Keratinocyte (primary cell): ENCODE data around the gene FGGY. TPM values are rescaled to one million over a fixed set of nuclear protein-coding genes. Genes with fewer than 3 reads are reported as not detected.

Source experiments
- DNase-seq: peaks from one replicate; pipeline ENCODE4 v3.0.0-alpha.2; 2011; ENCODE audit warnings: low read depth, missing footprints, low spot score
- FAIRE-seq: peaks from 2 replicates; lab custom pipeline; 2011; peaks lifted over from hg19 to GRCh38; lab: Jason Lieb, UNC
- H2AFZ ChIP-seq: 2 replicates; pipeline ENCODE4 v1.6.0; 2012; ENCODE audit warnings: low read length, control low read depth, inconsistent platforms; ENCODE audit not compliant: control insufficient read depth
- H3K27ac ChIP-seq: 2 replicates; pipeline ENCODE4 v1.5.1; 2011; ENCODE audit warnings: low read length; ENCODE audit not compliant: control insufficient read depth, insufficient read depth
- H3K27me3 ChIP-seq: 3 replicates; pipeline ENCODE4 v1.6.0; 2011; ENCODE audit warnings: low read length; ENCODE audit not compliant: control insufficient read depth, insufficient read depth; ENCODE audit errors: extremely low read depth
- H3K36me3 ChIP-seq, 2 experiments: 2 replicates in 1 of 2; 3 replicates in 1 of 2; pipeline ENCODE4 v1.5.1; 2011; ENCODE audit warnings: low read length in 2 of 2, mild to moderate bottlenecking in 1 of 2; ENCODE audit not compliant: control insufficient read depth in 2 of 2, insufficient read depth in 2 of 2; ENCODE audit errors: extremely low read depth in 1 of 2
- H3K4me1 ChIP-seq: 3 replicates; pipeline ENCODE4 v1.5.1; 2011; ENCODE audit warnings: low read length; ENCODE audit not compliant: control insufficient read depth, insufficient read depth; ENCODE audit errors: extremely low read depth
- H3K4me2 ChIP-seq: 3 replicates; pipeline ENCODE4 v1.6.0; 2011; ENCODE audit warnings: low read depth, low read length; ENCODE audit not compliant: control insufficient read depth, insufficient read depth; ENCODE audit errors: extremely low read depth
- H3K4me3 ChIP-seq, 3 experiments: fragments of 200-600 bp in 1 of 3; sonication (generic) in 1 of 3; 2 replicates in 2 of 3; 3 replicates in 1 of 3; pipeline ENCODE4 v1.5.1; 2011 to 2016; ENCODE audit warnings: low read length in 3 of 3, mild to moderate bottlenecking in 3 of 3, control low read depth in 2 of 3, inconsistent platforms in 1 of 3, low read depth in 1 of 3, mixed read lengths in 1 of 3, mixed run types in 1 of 3, moderate library complexity in 1 of 3; ENCODE audit not compliant: control insufficient read depth in 2 of 3, insufficient read depth in 2 of 3; ENCODE audit errors: extremely low read depth in 1 of 3
- H3K79me2 ChIP-seq: 2 replicates; pipeline ENCODE4 v1.6.0; 2012; ENCODE audit warnings: low read length; ENCODE audit not compliant: control insufficient read depth, insufficient read depth
- H3K9ac ChIP-seq: 3 replicates; pipeline ENCODE4 v1.6.0; 2011; ENCODE audit warnings: low read length; ENCODE audit not compliant: control insufficient read depth, insufficient read depth; ENCODE audit errors: extremely low read depth
- H3K9me1 ChIP-seq: 3 replicates; pipeline ENCODE4 v1.6.0; 2011; ENCODE audit warnings: low read length; ENCODE audit not compliant: control insufficient read depth, insufficient read depth; ENCODE audit errors: extremely low read depth
- H3K9me3 ChIP-seq: 2 replicates; pipeline ENCODE4 v1.5.1; 2012; ENCODE audit warnings: low read depth, low read length; ENCODE audit not compliant: control insufficient read depth
- H4K20me1 ChIP-seq: 3 replicates; pipeline ENCODE4 v1.6.0; 2011; ENCODE audit warnings: low read length; ENCODE audit not compliant: control insufficient read depth, insufficient read depth; ENCODE audit errors: extremely low read depth
- CTCF ChIP-seq, 3 experiments: IDR thresholded peaks in 1 of 3; conservative IDR thresholded peaks in 1 of 3; optimal IDR thresholded peaks in 1 of 3; 2 replicates in 2 of 3; 3 replicates in 1 of 3; pipeline versions ENCODE3 to v1.5.1; 2011; ENCODE audit warnings: low read length in 3 of 3, mild to moderate bottlenecking in 3 of 3, moderate library complexity in 2 of 3, control low read depth in 1 of 3, inconsistent platforms in 1 of 3; ENCODE audit not compliant: insufficient read depth in 2 of 3; ENCODE audit errors: extremely low read depth in 1 of 3
- EZH2 ChIP-seq: IDR thresholded peaks from one replicate; pipeline ENCODE4 v1.6.1; 2012; ENCODE audit warnings: inconsistent platforms, mild to moderate bottlenecking, low read length, moderate library complexity
- dilution Hi-C: fragments of 300-500 bp; cut with MboI; formaldehyde crosslinking; loops from one replicate; pipeline ENCODE4 v1.7.0; 2020; ENCODE audit warnings: low sequenced_read_pairs; ENCODE audit not compliant: extremely low pct_ligation_motif_present
- polyA plus RNA-seq, 5 experiments: library from polyadenylated mRNA; depleted of rRNA in 3 of 5; stranded (reverse) in 3 of 5; stranded (forward) in 1 of 5; unstranded in 1 of 5; fragments of >200 nt; gene quantifications; 1 replicate in 1 of 5; 2 replicates in 3 of 5; 3 replicates in 1 of 5; pipeline versions ENCODE4 v1.2.1 to v1.2.3, GENCODE V29; 2011 to 2012; ENCODE audit warnings: missing spikeins in 2 of 5, low read depth in 1 of 5, low replicate concordance in 1 of 5

Gene FGGY
- polyA plus RNA-seq, 1 donor (not counting 4 experiments of a cell fraction or from before 2014, with no cell fraction given): 16.6 TPM

- TF ChIP-seq CTCF (optimal IDR thresholded peaks at IDR 0.05 in 1 of 3, IDR thresholded peaks at IDR 0.05 in 1 of 3, conservative IDR thresholded peaks at IDR 0.05 in 1 of 3; ENCODE audit: extremely low read depth in 1 of 3, insufficient read depth in 2 of 3, low read length in 3 of 3): no peak
- no peak for TF ChIP-seq EZH2
- H3K36me3 ChIP-seq: no peaks in the 10 kb centered on the region
- DNase-seq (no peak), FAIRE-seq (no peak)
- dilution Hi-C loops: no loop called here
- no peak overlapping the region for H3K27ac ChIP-seq
- no peaks in the 10 kb centered on the region for H3K9me1 ChIP-seq
- H3K9ac ChIP-seq: no peak overlapping the region
- no peak overlapping the region for H3K4me2 ChIP-seq
- H3K4me3 ChIP-seq: no peak overlapping the region
- H4K20me1 ChIP-seq: no peaks in the 10 kb centered on the region
- H3K79me2 ChIP-seq: no peaks in the 10 kb centered on the region
- no peaks in the 10 kb centered on the region for H3K27me3 ChIP-seq
- no peaks in the 10 kb centered on the region for H3K9me3 ChIP-seq
- H2AFZ ChIP-seq: no peak overlapping the region
- H3K4me1 ChIP-seq: no peaks in the 10 kb centered on the region
Measured at GRCh38 chr1:59522925-59523505, 226.1 kb downstream of the FGGY start.

- Histone ChIP-seq H3K9me3 (no peaks in the 10 kb centered on the region), H3K4me2 (no peak overlapping the region), H3K79me2 (no peaks in the 10 kb centered on the region), H3K36me3 (no peaks in the 10 kb centered on the region), H3K4me3 (no peak overlapping the region), H3K9ac (no peak overlapping the region), H3K27ac (no peak overlapping the region), H2AFZ (no peak overlapping the region), H3K4me1 (no peaks in the 10 kb centered on the region), H3K9me1 (no peaks in the 10 kb centered on the region), H4K20me1 (no peaks in the 10 kb centered on the region), H3K27me3 (no peaks in the 10 kb centered on the region)
- DNase-seq: no peak
- dilution Hi-C loops: no loop called here
- no peak for TF ChIP-seq CTCF (optimal IDR thresholded peaks at IDR 0.05 in 1 of 3, IDR thresholded peaks at IDR 0.05 in 1 of 3, conservative IDR thresholded peaks at IDR 0.05 in 1 of 3; ENCODE audit: extremely low read depth in 1 of 3, insufficient read depth in 2 of 3, low read length in 3 of 3)
- no peak for TF ChIP-seq EZH2
- no peak for FAIRE-seq
Measured at GRCh38 chr1:59523745-59524450, 227.0 kb downstream of the FGGY start.
